GM18861 (cell line): ENCODE measurements around the gene RCN2.
"Not testable (repeated sequence)": the region's sequence is repeated elsewhere in the genome, so short reads cannot be mapped to it uniquely, and the experiment has no call there.

ENCODE experiments used
- ATAC-seq: cut with Tn5 transposase; IDR thresholded peaks from one replicate; pipeline ENCODE4 v1.9.1; 2021; ENCODE audit not compliant: unreplicated experiment

Gene RCN2

GRCh38 chr15:76931397-76932134, at the start of gene RCN2:
TSS of gene RCN2 (plus strand) at chr15:76931749. CDS start at chr15:76931842, 93 bp downstream.
- ATAC-seq, result peak; percentile 93

- ATAC-seq, result no peak
These were observed 46.3 kb upstream of the RCN2 start for GRCh38 chr15:76885212-76885611.

- ATAC-seq, result not testable (repeated sequence)
These were observed 44.0 kb upstream of the RCN2 start for GRCh38 chr15:76887280-76888141.

- ATAC-seq, result not testable (repeated sequence)
These were observed 38.7 kb upstream of the RCN2 start for GRCh38 chr15:76892836-76893235.

- no peak for ATAC-seq
These were observed 37.4 kb upstream of the RCN2 start for GRCh38 chr15:76894174-76894573.

GRCh38 chr15:76898102-76898501, 33.4 kb upstream of the RCN2 start:
- no peak for ATAC-seq

GRCh38 chr15:76899176-76899930, 32.2 kb upstream of the RCN2 start:
- not testable (repeated sequence) for ATAC-seq

- not testable (repeated sequence) for ATAC-seq
These were observed 31.6 kb upstream of the RCN2 start for GRCh38 chr15:76899931-76900310.

GRCh38 chr15:76901965-76902364, 29.6 kb upstream of the RCN2 start:
- no peak for ATAC-seq

GRCh38 chr15:76903251-76903681, 28.3 kb upstream of the RCN2 start:
- ATAC-seq, result no peak

GRCh38 chr15:76904461-76905012, 27.0 kb upstream of the RCN2 start:
- peak; percentile 6 for ATAC-seq

GRCh38 chr15:76905013-76905839, 26.3 kb upstream of the RCN2 start, which contains the start of gene SCAPER:
TSS of gene SCAPER (minus strand) at chr15:76905340. CDS start at chr15:76883817, 21,523 bp downstream.
- ATAC-seq, result peak; percentile 76

GRCh38 chr15:76905855-76906254, 25.7 kb upstream of the RCN2 start:
- no peak for ATAC-seq

- ATAC-seq, result no peak
These were observed 19.1 kb upstream of the RCN2 start for GRCh38 chr15:76912430-76912829.

- ATAC-seq, result no peak
These were observed 17.8 kb upstream of the RCN2 start for GRCh38 chr15:76913737-76914136.

- no peak for ATAC-seq
These were observed 15.2 kb upstream of the RCN2 start for GRCh38 chr15:76916369-76916768.

GRCh38 chr15:76928201-76928600, 3.3 kb upstream of the RCN2 start:
- ATAC-seq, result no peak

GRCh38 chr15:76929011-76929760, 2.4 kb upstream of the RCN2 start:
- ATAC-seq, result no peak

- ATAC-seq, result no peak
These were observed 635 bp upstream of the RCN2 start for GRCh38 chr15:76930831-76931396.
